ENCODE results near the gene VN1R2. TPM values are rescaled to one million over a fixed set of nuclear protein-coding genes. Genes with fewer than 3 reads are reported as not detected.
"Not testable (repeated sequence)": the region's sequence is repeated elsewhere in the genome, so short reads cannot be mapped to it uniquely, and the experiment has no call there.

VN1R2 gene, protein sequence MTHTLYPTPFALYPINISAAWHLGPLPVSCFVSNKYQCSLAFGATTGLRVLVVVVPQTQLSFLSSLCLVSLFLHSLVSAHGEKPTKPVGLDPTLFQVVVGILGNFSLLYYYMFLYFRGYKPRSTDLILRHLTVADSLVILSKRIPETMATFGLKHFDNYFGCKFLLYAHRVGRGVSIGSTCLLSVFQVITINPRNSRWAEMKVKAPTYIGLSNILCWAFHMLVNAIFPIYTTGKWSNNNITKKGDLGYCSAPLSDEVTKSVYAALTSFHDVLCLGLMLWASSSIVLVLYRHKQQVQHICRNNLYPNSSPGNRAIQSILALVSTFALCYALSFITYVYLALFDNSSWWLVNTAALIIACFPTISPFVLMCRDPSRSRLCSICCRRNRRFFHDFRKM
- not detected for polyA plus RNA-seq (2013, experiment 1 of 2; ENCODE audit: insufficient read length)
- polyA plus RNA-seq (2013, experiment 2 of 2; ENCODE audit: insufficient read length), result not detected

- DNase-seq, result not testable (repeated sequence)
Measured at GRCh38 chr19:53257715-53258342, at the start of gene VN1R2. VN1R2 (plus strand) TSS chr19:53258292; CDS start chr19:53258376, 84 bp downstream.

- not testable (repeated sequence) for DNase-seq
Measured at GRCh38 chr19:53211554-53211953, 46.5 kb upstream of the VN1R2 start.

GRCh38 chr19:53212703-53213320 lies 45.3 kb upstream of the VN1R2 start:
- DNase-seq, result no peak

DNA sequence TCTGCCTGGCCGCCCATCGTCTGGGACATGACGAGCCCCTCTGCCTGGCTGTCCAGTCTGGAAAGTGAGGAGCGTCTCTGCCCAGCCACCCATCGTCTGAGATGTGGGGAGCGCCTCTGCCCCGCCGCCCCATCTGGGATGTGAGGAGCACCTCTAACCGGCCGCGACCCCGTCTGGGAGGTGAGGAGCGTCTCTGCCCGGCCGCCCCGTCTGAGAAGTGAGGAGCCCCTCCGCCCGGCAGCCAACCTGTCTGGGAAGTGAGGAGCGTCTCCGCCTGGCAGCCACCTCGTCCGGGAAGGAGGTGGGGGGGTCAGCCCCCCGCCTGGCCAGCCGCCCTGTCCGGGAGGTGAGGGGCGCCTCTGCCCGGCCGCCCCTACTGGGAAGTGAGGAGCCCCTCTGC lies 35.4 kb upstream of the VN1R2 start:
- not testable (repeated sequence) for DNase-seq

- DNase-seq, result no peak
Measured at GRCh38 chr19:53224606-53225005, 33.5 kb upstream of the VN1R2 start.

- DNase-seq, result no peak
Measured at GRCh38 chr19:53237114-53237777, 20.8 kb upstream of the VN1R2 start.

DNA sequence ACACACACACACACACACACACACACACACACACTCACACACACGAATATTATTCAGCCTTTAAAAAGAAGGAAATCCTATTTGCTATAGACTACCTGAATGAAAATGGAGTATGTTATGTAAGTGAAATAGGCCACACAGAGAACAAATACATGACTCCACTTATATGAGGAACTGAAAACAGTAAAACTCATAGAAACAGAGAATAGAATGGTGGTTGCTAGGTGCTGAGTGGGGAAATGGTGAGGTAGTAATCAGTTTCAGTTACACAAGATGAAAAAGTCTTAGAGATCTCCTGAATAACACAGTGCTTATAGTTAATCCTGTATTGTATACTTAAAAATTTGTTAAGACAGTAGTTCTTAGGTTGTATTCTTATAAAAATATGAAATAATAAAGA lies 11.6 kb upstream of the VN1R2 start:
- no peak for DNase-seq

GRCh38 chr19:53254411-53255341 lies 3.4 kb upstream of the VN1R2 start, which contains the start of gene ZNF677:
ZNF677 (minus strand) TSS chr19:53254873; CDS start chr19:53251550, 3,323 bp downstream.
- peak; percentile 92 for DNase-seq

GRCh38 chr19:53267623-53268022 lies 9.5 kb downstream of the VN1R2 start, which contains the start of gene VN1R4:
VN1R4 (minus strand) TSS chr19:53267723; CDS start chr19:53267665, 58 bp downstream.
- DNase-seq, result not testable (repeated sequence)

DNA sequence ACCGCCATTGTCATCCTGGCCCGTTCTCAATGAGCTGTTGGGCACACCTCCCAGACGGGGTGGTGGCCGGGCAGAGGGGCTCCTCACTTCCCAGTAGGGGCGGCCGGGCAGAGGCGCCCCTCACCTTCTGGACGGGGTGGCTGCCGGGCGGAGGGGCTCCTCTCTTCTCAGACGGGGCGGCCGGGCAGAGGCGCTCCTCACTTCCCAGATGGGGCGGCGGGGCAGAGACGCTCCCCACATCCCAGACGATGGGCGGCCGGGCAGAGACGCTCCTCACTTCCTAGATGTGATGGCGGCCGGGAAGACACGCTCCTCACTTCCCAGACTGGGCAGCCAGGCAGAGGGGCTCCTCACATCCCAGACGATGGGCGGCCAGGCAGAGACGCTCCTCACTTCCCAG lies 11.8 kb downstream of the VN1R2 start:
- DNase-seq, result not testable (repeated sequence)

- DNase-seq, result no peak
Measured at GRCh38 chr19:53272044-53272443, 14.0 kb downstream of the VN1R2 start.

DNA sequence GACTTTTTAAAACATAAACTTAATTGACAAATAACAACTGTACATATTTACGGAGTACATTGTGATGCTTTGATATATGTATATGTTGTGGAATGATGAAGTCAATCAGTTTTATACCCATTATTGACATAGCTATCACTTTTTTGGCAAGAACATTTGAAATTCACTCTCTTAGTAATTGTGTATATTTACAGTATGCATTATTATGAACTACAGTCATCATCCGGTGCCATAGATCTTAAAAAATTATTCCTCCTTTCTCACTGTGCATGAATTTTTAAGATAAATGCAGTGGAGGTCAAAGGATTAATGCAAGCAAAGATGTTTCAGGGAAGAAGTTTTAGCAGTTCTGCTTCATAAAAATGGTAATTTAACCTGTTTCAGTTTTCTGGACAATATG lies 17.4 kb downstream of the VN1R2 start:
- DNase-seq, result no peak

- DNase-seq, result not testable (repeated sequence)
Measured at GRCh38 chr19:53281947-53282346, 23.9 kb downstream of the VN1R2 start.

GRCh38 chr19:53285087-53285486 lies 27.0 kb downstream of the VN1R2 start:
- DNase-seq, result no peak

DNA sequence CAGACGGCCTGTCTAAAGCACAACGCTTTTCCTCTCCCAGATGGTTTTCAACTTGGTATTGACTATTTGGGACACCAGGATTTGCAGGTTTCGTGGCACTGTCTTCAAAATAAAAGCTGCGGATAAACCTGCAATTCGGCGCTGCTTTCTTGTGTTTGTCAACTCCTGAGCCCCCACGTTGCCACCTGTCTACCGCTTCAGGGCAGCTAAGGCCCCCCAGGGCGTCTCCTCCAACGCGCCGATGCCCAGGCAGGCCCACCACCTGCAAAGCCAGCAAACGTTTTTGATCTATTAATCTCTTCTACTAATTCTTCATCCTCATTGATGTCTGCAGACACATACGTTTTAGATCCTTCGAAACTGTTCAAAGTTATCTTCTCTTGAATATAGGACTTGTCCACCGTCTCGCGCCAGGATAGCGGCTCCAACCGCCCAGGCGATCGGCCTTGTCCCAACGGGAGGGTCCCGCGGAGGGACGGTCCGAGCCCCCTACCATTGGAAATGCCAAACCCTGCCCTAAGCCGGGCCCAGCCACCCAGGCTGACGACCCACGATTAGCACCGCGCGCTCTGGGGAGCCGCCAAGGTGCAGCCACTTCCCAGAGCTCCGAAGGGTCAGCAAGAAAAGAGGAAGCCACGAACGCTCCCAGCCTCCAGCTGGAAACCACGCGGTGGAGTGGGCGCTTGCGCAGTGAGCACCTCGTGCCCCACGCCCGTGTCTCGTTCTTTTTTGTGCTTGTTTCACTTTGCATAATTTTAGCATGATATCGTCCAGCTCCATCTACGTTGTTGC lies 32.9 kb downstream of the VN1R2 start:
- DNase-seq, result no peak

GRCh38 chr19:53294786-53295441 lies 36.8 kb downstream of the VN1R2 start:
- no peak for DNase-seq

DNA sequence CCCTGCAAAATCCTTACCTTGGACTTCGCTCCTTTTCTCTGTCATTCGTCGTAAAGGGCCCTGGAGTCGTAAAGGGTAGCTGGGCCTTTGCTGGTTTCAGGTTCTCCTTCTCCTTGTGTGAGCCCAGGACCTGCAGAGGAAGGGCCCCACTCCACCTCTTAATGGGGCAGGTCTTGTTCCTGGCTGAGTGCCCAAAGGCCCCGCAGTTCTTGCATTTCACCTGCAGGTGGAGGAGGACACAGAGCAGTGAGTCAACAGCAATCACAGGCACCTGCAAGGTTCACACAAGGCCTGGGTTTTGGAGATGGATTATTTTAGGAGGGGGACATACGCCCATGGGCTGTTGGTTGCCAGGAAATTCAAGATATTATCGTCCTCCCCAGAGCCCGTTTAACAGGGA lies 43.2 kb downstream of the VN1R2 start:
- DNase-seq, result not testable (repeated sequence)

DNA sequence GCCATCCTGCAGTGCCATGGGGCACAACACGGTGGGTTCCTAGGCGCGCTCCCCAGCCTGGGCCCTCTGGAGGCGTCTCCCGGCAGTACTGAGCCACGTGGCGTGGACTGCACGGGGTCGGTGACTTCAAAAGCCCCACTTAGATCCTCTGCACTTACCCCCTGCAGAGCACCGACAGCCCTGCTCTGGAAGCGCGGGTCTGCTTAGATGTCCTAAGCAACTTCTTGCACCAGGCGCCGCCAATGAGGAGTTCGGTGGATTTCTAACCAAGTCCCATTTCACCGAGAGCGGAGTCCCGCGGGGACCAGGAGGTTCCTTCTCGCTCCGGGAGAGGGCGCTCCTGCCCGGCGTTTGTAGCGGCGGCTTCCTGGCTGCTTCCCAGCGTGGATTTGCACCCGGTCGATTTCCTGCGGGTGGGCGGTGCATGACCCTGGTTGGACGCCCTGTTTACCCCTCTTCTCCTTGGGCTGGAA lies 50.3 kb downstream of the VN1R2 start:
- no peak for DNase-seq

Measured in fibroblast of skin of scalp (primary cell).